Liver (tissue), 3 donors: Measurements from ENCODE around the gene SIN3B.

Source experiments
- ATF3 ChIP-seq: IDR thresholded peaks from 2 replicates; pipeline ENCODE4 v1.6.1; 2016; ENCODE audit warnings: antibody characterized with exemption
- CTCF ChIP-seq: fragments of 150-350 bp; IDR thresholded peaks from 2 replicates; pipeline ENCODE4 v1.5.1; 2017; ENCODE audit warnings: improper control_type of control experiment, low read depth, low read length; ENCODE audit not compliant: missing input control
- EGR1 ChIP-seq, 2 donors: IDR thresholded peaks; 2 replicates each; pipeline ENCODE4 v1.6.1; 2016 to 2018; ENCODE audit warnings: antibody characterized with exemption in 2 of 2, low read depth in 2 of 2
- FOXA1 ChIP-seq: IDR thresholded peaks from 2 replicates; pipeline ENCODE4 v1.6.1; 2016; ENCODE audit warnings: antibody characterized with exemption
- GABPA ChIP-seq, 2 donors: IDR thresholded peaks in 1 of 2; conservative IDR thresholded peaks in 1 of 2; 2 replicates each; pipeline ENCODE4 v1.6.1; 2016; ENCODE audit warnings: antibody characterized with exemption in 2 of 2, mild to moderate bottlenecking in 1 of 2, moderate library complexity in 1 of 2
- HNF4A ChIP-seq, 2 donors: conservative IDR thresholded peaks; 2 replicates each; pipeline ENCODE4 v1.6.1; 2016; ENCODE audit warnings: antibody characterized with exemption in 2 of 2, mild to moderate bottlenecking in 2 of 2
- HNF4G ChIP-seq: IDR thresholded peaks from 2 replicates; pipeline ENCODE4 v1.6.1; 2016; ENCODE audit warnings: antibody characterized with exemption
- JUND ChIP-seq, 2 donors: IDR thresholded peaks; 2 replicates each; pipeline ENCODE4 v1.6.1; 2016; ENCODE audit warnings: antibody characterized with exemption in 2 of 2
- MAX ChIP-seq: IDR thresholded peaks from 2 replicates; pipeline ENCODE4 v1.6.1; 2016; ENCODE audit warnings: antibody characterized with exemption
- NR2F2 ChIP-seq: IDR thresholded peaks from 2 replicates; pipeline ENCODE4 v1.6.1; 2016; ENCODE audit warnings: antibody characterized with exemption
- REST ChIP-seq: IDR thresholded peaks from 2 replicates; pipeline ENCODE4 v1.6.1; 2016; ENCODE audit warnings: antibody characterized with exemption, mild to moderate bottlenecking
- SP1 ChIP-seq: IDR thresholded peaks from 2 replicates; pipeline ENCODE4 v1.6.1; 2018; ENCODE audit warnings: antibody characterized with exemption, mild to moderate bottlenecking
- TAF1 ChIP-seq: conservative IDR thresholded peaks from 2 replicates; pipeline ENCODE4 v1.6.1; 2016; ENCODE audit warnings: antibody characterized with exemption, mild to moderate bottlenecking
- YY1 ChIP-seq: IDR thresholded peaks from 2 replicates; pipeline ENCODE4 v1.6.1; 2016; ENCODE audit warnings: antibody characterized with exemption, mild to moderate bottlenecking
- donor health status: healthy.
- donor health status: healthy.

- TF ChIP-seq CTCF: no peak
- TF ChIP-seq REST: no peak
- TF ChIP-seq GABPA (IDR thresholded peaks at IDR 0.05 in 1 of 2, conservative IDR thresholded peaks at IDR 0.05 in 1 of 2): no peak
- no peak for TF ChIP-seq JUND (IDR thresholded peaks at IDR 0.05)
- no peak for TF ChIP-seq YY1
- no peak for TF ChIP-seq ATF3
- no peak for TF ChIP-seq SP1
- TF ChIP-seq HNF4G: no peak
- no peak for TF ChIP-seq MAX
- TF ChIP-seq FOXA1: no peak
- TF ChIP-seq EGR1 (IDR thresholded peaks at IDR 0.05; ENCODE audit: low read depth in 2 of 2): no peak
- TF ChIP-seq NR2F2: no peak
- TF ChIP-seq TAF1: no peak
- no peak for TF ChIP-seq HNF4A (conservative IDR thresholded peaks at IDR 0.05)
These were observed 63.9 kb downstream of the SIN3B start for GRCh38 chr19:16892868-16893685.
